NK-92 (cell line): ENCODE results near the gene CACNA1F.
"Not testable (repeated sequence)": the region's sequence is repeated elsewhere in the genome, so short reads cannot be mapped to it uniquely, and the experiment has no call there.

Experiments
- DNase-seq: peaks from one replicate; lab custom pipeline; 2025; ENCODE audit not compliant: unreplicated experiment; lab: John Stamatoyannopoulos, UW

CACNA1F gene

GRCh38 chrX:49177873-49178480 is 55.2 kb downstream of the CACNA1F start:
- no peak for DNase-seq

DNA sequence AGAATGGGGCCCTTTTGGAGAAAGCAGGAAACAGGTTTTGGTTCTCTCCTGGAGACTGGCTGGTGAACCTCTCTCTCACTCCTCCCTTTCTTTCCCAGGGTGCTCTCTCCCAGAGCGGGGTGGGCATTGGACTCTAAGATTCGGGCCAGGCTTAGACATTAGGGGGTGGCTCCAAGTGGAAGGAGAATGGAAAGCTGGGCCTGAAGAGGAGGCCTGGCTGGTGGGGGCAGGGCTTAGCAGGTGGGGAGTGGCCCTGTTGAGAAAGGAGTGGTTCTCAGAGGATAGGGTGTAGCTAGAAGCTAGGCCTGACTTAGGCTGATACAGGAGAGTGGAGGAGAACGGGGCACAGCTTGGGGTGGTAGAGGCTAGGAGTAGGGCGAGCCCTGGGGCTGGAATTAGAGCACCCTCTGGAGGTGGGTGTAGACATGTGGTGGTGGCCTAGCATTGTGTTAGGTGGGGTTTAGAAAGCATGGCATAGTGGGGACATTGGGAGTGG is 55.8 kb downstream of the CACNA1F start:
- no peak for DNase-seq

- no peak for DNase-seq
Measured at GRCh38 chrX:49176421-49177326, 56.5 kb downstream of the CACNA1F start.

DNA sequence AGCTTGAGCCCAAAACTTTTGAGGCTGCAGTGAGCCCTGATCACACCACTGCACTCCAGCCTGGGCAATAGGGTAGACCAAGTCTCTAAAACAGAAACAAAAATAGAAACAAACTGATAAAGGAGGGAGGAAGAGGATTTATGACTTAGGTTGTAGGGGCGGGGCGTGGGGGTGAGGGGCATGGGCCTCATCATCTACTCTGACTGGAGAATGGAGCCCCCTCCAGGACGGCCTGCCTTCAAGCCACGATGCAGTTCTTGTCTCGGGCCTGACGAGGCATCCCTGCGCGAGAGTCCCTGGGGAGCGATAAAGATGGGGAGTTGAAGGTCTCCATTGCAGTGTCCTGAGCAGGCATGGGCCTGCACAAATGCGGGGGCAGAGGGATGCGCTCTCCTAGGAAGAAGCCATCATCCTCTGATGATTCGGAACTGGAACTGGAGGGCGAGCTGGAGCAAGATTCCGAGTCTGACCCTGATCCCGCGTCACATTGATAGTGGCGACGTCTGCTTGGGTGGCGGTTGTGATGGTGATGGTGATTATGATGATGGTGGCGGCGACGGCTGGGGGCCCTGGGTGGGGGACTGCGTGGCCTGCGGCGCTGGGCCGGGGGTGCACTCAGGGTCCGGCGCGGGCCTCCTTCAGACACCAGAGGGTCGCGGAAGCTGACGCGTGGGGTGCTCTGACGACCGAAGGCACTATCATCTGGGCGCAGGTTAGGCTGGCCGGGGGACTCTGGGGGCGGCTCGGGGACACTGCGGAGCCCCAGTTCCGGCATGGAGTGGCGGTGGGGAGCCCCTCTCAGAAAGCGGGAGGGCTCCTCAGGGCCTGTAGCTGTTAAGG is 57.5 kb downstream of the CACNA1F start:
- DNase-seq, result no peak

- no peak for DNase-seq
Measured at GRCh38 chrX:49174723-49175122, 58.4 kb downstream of the CACNA1F start.

- DNase-seq, result not testable (repeated sequence)
Measured at GRCh38 chrX:49173544-49173943, 59.6 kb downstream of the CACNA1F start.

GRCh38 chrX:49172280-49172780 is 60.8 kb downstream of the CACNA1F start:
- no peak for DNase-seq

- DNase-seq, result no peak
Measured at GRCh38 chrX:49171752-49172279, 61.3 kb downstream of the CACNA1F start, which contains the start of gene PLP2. Gene PLP2 (plus strand): TSS chrX:49171898. CDS start chrX:49172001, 103 bp downstream.

- no peak for DNase-seq
Measured at GRCh38 chrX:49167740-49168108, 65.4 kb downstream of the CACNA1F start.

DNA sequence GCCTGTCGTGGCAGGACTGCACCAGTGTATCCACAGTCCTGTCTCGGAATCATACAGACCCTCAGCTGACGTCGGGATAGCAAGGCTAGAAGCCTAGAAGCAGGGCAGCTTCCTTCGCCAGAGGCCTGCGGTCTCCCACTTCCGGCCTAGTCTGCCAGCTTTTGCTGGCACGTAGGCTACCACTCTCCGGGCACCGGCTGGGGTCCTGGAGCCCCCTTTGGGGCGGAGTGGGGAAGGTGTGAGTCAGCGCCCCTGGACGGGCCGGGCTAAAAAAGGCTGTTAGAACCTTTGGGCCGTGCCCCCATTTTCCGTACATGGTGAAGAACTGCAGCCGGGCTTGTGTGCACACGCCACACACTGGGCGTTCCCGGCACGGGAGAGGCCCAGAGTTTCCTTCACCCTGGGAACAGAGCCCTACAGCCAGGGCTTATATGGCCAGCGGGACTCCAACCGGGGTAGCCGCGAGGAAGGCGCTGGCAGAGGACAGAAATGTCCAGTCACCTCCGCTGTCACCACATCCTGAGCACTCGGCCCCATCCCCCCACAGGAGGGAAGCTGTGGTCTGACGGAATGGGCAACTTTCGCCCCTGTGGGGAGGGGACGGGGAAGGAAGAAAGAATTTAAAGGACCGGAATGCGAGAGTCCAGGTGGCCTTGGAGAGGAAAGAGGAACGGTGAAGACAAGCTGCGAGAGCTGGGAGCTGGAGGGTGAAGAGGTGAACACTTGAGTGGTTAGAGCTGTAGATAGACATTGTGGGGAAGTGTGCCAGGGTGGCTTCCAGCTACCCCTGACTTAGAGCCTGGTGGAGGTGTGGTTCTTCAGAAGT is 66.0 kb downstream of the CACNA1F start:
- DNase-seq, result no peak

GRCh38 chrX:49165901-49166881 is 66.9 kb downstream of the CACNA1F start:
- no peak for DNase-seq

DNA sequence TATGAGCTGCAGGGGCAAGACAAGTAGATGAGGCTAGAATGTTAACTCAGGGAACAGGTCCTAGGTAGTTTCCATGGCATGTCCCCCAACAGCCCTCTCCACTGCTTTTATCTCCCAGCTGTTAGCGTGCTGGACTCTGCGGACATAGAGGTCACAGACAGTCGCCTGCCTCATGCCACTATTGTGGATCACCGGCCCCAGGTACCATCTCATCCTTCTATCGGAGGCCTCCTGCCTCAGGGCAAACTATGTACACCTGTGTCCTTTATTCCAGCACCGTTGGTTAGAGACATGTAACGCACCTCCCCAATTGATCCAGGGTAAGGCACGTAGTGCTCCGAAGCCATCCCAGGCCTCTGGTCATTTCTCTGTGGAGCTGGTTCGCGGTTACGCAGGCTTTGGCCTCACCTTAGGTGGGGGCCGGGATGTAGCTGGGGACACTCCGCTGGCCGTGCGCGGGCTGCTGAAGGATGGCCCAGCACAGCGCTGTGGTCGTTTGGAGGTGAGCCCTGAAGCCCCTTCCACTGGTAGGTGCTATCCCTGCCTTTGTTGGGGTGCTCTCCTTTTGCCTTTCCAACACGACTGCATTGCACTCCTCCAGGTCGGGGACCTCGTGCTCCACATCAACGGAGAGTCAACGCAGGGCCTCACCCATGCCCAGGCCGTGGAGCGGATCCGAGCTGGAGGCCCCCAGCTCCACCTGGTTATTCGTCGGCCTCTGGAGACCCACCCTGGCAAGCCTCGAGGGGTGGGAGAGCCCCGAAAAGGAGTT is 68.4 kb downstream of the CACNA1F start:
- no peak for DNase-seq

- no peak for DNase-seq
Measured at GRCh38 chrX:49163555-49164419, 69.4 kb downstream of the CACNA1F start.

- DNase-seq, result no peak
Measured at GRCh38 chrX:49162620-49163019, 70.5 kb downstream of the CACNA1F start, which contains the start of gene MAGIX. Gene MAGIX (plus strand): TSS chrX:49162758. CDS start chrX:49162890, 132 bp downstream.

- DNase-seq, result no peak
Measured at GRCh38 chrX:49161632-49162031, 71.5 kb downstream of the CACNA1F start.

DNA sequence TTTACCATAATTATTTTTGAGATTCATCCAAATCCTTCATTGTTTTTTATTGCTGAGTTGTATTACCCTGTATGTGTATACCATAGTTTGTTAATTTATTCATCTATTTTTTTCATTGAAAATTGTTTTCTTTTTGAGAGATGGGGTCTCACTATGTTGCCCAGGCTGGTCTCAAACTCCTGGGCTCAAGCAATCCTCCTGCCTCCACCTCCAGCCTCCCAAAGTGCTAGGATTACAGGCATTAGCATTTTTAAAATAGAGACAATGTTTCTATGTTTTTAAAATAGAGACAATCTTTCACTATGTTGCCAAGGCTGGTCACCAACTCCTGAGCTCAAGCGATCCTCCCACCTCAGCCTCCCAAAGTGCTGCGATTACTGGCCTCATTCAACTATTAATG is 72.2 kb downstream of the CACNA1F start:
- DNase-seq, result no peak

DNA sequence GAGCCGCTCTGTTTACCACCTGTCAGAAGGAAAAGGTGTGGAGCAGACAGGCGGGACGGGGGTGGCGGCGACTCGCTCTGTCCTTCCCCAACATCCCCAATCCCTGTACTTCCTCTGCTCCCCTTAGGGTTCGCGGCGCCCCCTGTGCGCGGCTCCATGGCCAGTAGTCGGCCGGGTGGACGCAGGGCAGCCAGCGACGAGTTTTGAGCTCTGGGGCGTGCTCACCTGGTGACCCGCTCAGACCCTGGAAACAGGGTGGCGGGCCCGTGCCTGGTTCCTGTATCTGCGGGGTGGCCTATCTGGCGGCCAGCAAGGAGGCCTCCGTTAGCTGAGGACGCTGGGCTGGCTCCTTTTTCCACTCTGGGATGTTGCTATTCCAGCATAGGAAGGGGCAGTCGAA is 75.9 kb downstream of the CACNA1F start:
- DNase-seq, result no peak
